ENCODE measurements around the gene ERICH2. TPM values are rescaled to one million over a fixed set of nuclear protein-coding genes. Genes with fewer than 3 reads are reported as not detected.

The ERICH2 gene
- polyA plus RNA-seq, 1 of the 3 experiments (the other 2 are of a cell fraction), result not detected

GRCh38 chr2:170815311-170815710 lies 45.1 kb downstream of the ERICH2 start:
- POLR2A ChIA-PET, result no interaction called here
- H3F3A ChIP-seq (replicated peaks; ENCODE audit: insufficient read depth), result no peaks in the 10 kb centered on the region
- H2AFZ ChIP-seq (ENCODE audit: low read depth), result no peak overlapping the region
- peaks cover 5 to 19% of the 10 kb centered on the region in 2 experiments; a peak in 2 of 4 replicates for H3K4me1 ChIP-seq (ENCODE audit: control insufficient read depth in 1 of 2, insufficient read depth in 2 of 2, low read depth in 1 of 2, low read length in 1 of 2)
- H3K4me3 ChIP-seq (ENCODE audit: low read depth in 2 of 2, low read length in 1 of 2), result peak overlapping the region in 1 of 2 experiments; percentile 45; a peak in 2 of 4 replicates
- no peaks in the 10 kb centered on the region for H3K9me3 ChIP-seq
- H3K9ac ChIP-seq, result no peak overlapping the region
- CTCF ChIA-PET, result interaction anchor here (0.6 to 10.8 kb wide), 45 partner anchors 8 to 1600 kb away, joined by 3 to 148 read pairs (median 4); no protein-coding TSS in a partner anchor
- H3K79me2 ChIP-seq (ENCODE audit: insufficient read depth), result no peaks in the 10 kb centered on the region
- no peak for DNase-seq
- peak overlapping the region; percentile 74 for H3K4me2 ChIP-seq
- H3K9me2 ChIP-seq, result no peaks in the 10 kb centered on the region
- H3K27ac ChIP-seq (ENCODE audit: low read depth in 2 of 2, low read length in 1 of 2), result no peak overlapping the region
- TF ChIP-seq RCOR1 (IDR thresholded peaks at IDR 0.05; ENCODE audit: low read length), result no peak
- TF ChIP-seq USF1 (IDR thresholded peaks at IDR 0.05; ENCODE audit: borderline replicate concordance, low read depth), result no peak
- TF ChIP-seq GATA2 (CRISPR knock-in tag; IDR thresholded peaks at IDR 0.05), result no peak
- no peak for TF ChIP-seq ELF1 (IDR thresholded peaks at IDR 0.05)
- TF ChIP-seq REST (IDR thresholded peaks at IDR 0.05; ENCODE audit: low read depth, low read length), result no peak
- no peak for TF ChIP-seq CTCF (IDR thresholded peaks at IDR 0.05)
- TF ChIP-seq PBX3 (IDR thresholded peaks at IDR 0.05), result no peak
- no peak for TF ChIP-seq FOXM1 (IDR thresholded peaks at IDR 0.05; ENCODE audit: low read depth)
- TF ChIP-seq POLR2AphosphoS5 (IDR thresholded peaks at IDR 0.05; ENCODE audit: low read depth, low read length), result no peak
- TF ChIP-seq MXI1 (IDR thresholded peaks at IDR 0.05; ENCODE audit: low read depth, low read length), result no peak
- TF ChIP-seq FOXJ3 (CRISPR knock-in tag; IDR thresholded peaks at IDR 0.05), result no peak
- TF ChIP-seq FOSL2 (IDR thresholded peaks at IDR 0.05; ENCODE audit: borderline replicate concordance, low read depth), result no peak
- TF ChIP-seq GABPA (IDR thresholded peaks at IDR 0.05; ENCODE audit: low read depth), result no peak
- TF ChIP-seq RFX5 (IDR thresholded peaks at IDR 0.05; ENCODE audit: low read length), result no peak
- no peak for TF ChIP-seq RAD21 (IDR thresholded peaks at IDR 0.05; ENCODE audit: low read length)
- no peak for TF ChIP-seq NFIC (IDR thresholded peaks at IDR 0.05; ENCODE audit: borderline replicate concordance)
- TF ChIP-seq IRF3 (IDR thresholded peaks at IDR 0.05; ENCODE audit: low read depth, low read length), result no peak
- no peak for TF ChIP-seq TCF12 (IDR thresholded peaks at IDR 0.05)
- TF ChIP-seq RXRA (IDR thresholded peaks at IDR 0.05; ENCODE audit: borderline replicate concordance, low read depth), result no peak
- peaks cover 76% of the 10 kb centered on the region for H3K27me3 ChIP-seq (ENCODE audit: insufficient read depth)
- no peaks in the 10 kb centered on the region for H4K20me1 ChIP-seq (ENCODE audit: insufficient read depth)
- WGBS (ENCODE audit: low lambda C conversion rate), result 8% methylated on average over 19 of the region's 19 CpGs
- no peaks in the 10 kb centered on the region for H3K36me3 ChIP-seq (replicated peaks in 1 of 2; ENCODE audit: control insufficient read depth in 1 of 2, insufficient read depth in 2 of 2, low read length in 1 of 2)

All from SK-N-SH (cell line).